GM12801 (cell line): Measurements from ENCODE around the gene GPC5.

Experiments
- CTCF ChIP-seq: IDR thresholded peaks from one replicate; pipeline ENCODE4 v1.5.1; 2011; ENCODE audit warnings: control low read depth; ENCODE audit not compliant: insufficient read length; ENCODE audit errors: extremely low read depth

Gene GPC5

GRCh38 chr13:91426913-91427312 lies 28.5 kb downstream of the GPC5 start:
- no peak for TF ChIP-seq CTCF

- no peak for TF ChIP-seq CTCF
Observed at GRCh38 chr13:91450913-91451312, 52.5 kb downstream of the GPC5 start.

GRCh38 chr13:91454666-91455065 lies 56.2 kb downstream of the GPC5 start:
- no peak for TF ChIP-seq CTCF

- no peak for TF ChIP-seq CTCF
Observed at GRCh38 chr13:91456837-91457236, 58.4 kb downstream of the GPC5 start.

GRCh38 chr13:91459485-91459884 lies 61.1 kb downstream of the GPC5 start:
- no peak for TF ChIP-seq CTCF

- no peak for TF ChIP-seq CTCF
Observed at GRCh38 chr13:91464336-91464735, 65.9 kb downstream of the GPC5 start.

- TF ChIP-seq CTCF = no peak
Observed at GRCh38 chr13:91467236-91467635, 68.8 kb downstream of the GPC5 start.

- no peak for TF ChIP-seq CTCF
Observed at GRCh38 chr13:91468301-91468700, 69.9 kb downstream of the GPC5 start.
